ENCODE data around the gene CELSR2.

Gene CELSR2

GRCh38 chr1:109255097-109255651, 5.8 kb downstream of the CELSR2 start:
- Histone ChIP-seq H3K4me3 (ENCODE audit: control insufficient read depth in 1 of 7, extremely low read depth in 1 of 7, insufficient read depth in 4 of 7, low read depth in 2 of 7, low read length in 6 of 7) (no peak overlapping the region), H3K36me3 (ENCODE audit: control insufficient read depth in 4 of 4, insufficient read depth in 4 of 4, low read length in 3 of 4) (no peaks in the 10 kb centered on the region), H3K4me1 (ENCODE audit: control extremely low read depth in 1 of 4, control insufficient read depth in 4 of 4, insufficient read depth in 4 of 4, low read length in 3 of 4) (peaks cover 0 to 3% (median under 1%) of the 10 kb centered on the region in 4 experiments), H3K27me3 (replicated peaks in 2 of 5; ENCODE audit: control insufficient read depth in 4 of 5, insufficient read depth in 5 of 5, low read length in 4 of 5) (peaks cover 0 to 68% (median 18%) of the 10 kb centered on the region in 5 experiments), H3K9me3 (ENCODE audit: control extremely low read depth in 1 of 5, control insufficient read depth in 4 of 5, insufficient read depth in 2 of 5, low read depth in 1 of 5, low read length in 4 of 5) (peaks cover 0 to 2% (median 0%) of the 10 kb centered on the region in 5 experiments), H3K27ac (ENCODE audit: insufficient read depth in 1 of 2, low read depth in 1 of 2, low read length in 2 of 2, poor library complexity in 1 of 2, severe bottlenecking in 2 of 2) (no peak overlapping the region)
- ChIA-PET POLR2A (interaction anchor here (0.6 kb wide), 1 partner anchor 292 kb away, joined by 12 read pairs; no protein-coding TSS in a partner anchor), CTCF (interaction anchor here (1.2 to 2.8 kb wide), 3 partner anchors 8 to 143 kb away, joined by 3 to 15 read pairs (median 8); partner anchors contain the start of gene SORT1)
- no peak for DNase-seq
- 84% methylated on average over 12 of the region's 15 CpGs for WGBS (ENCODE audit: insufficient coverage)

DNA sequence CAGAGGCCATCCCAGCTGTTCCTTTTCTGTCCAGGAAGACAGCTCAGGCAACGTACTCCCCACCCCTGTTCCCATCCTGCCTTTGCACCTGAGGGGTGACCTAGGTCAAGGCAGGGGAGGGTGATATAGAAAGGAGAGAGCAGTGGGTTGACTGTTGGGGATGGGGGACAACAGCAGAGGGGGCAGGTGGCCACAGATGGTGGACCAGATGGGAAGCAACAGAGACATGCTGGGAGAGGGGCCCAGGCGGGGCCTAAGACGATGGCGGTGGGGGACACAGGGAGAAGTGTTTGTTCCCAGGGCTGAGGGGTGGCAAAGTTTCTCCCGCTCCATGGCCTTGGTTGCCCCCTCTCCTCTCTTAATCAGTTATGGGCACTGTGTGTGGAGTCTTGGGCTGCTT, 6.3 kb downstream of the CELSR2 start:
- no peaks in the 10 kb centered on the region for H3K4me1 ChIP-seq (ENCODE audit: control extremely low read depth in 1 of 4, control insufficient read depth in 4 of 4, insufficient read depth in 4 of 4, low read length in 3 of 4)
- CTCF ChIA-PET: interaction anchor here (1.2 to 2.7 kb wide), 2 partner anchors 21 to 142 kb away, joined by 3 to 8 read pairs; partner anchors contain the start of gene SORT1
- no peak for DNase-seq

GRCh38 chr1:109256085-109256484, 6.7 kb downstream of the CELSR2 start:
- Histone ChIP-seq H3K27ac (ENCODE audit: insufficient read depth in 1 of 2, low read depth in 1 of 2, low read length in 2 of 2, poor library complexity in 1 of 2, severe bottlenecking in 2 of 2) (no peak overlapping the region), H3K4me3 (ENCODE audit: control insufficient read depth in 1 of 7, extremely low read depth in 1 of 7, insufficient read depth in 4 of 7, low read depth in 2 of 7, low read length in 6 of 7) (no peak overlapping the region), H3K9me3 (ENCODE audit: control extremely low read depth in 1 of 5, control insufficient read depth in 4 of 5, insufficient read depth in 2 of 5, low read depth in 1 of 5, low read length in 4 of 5) (peaks cover 0 to 2% (median 0%) of the 10 kb centered on the region in 5 experiments), H3K27me3 (replicated peaks in 2 of 5; ENCODE audit: control insufficient read depth in 4 of 5, insufficient read depth in 5 of 5, low read length in 4 of 5) (peaks cover 0 to 59% (median 15%) of the 10 kb centered on the region in 5 experiments), H3K36me3 (ENCODE audit: control insufficient read depth in 4 of 4, insufficient read depth in 4 of 4, low read length in 3 of 4) (no peaks in the 10 kb centered on the region), H3K4me1 (ENCODE audit: control extremely low read depth in 1 of 4, control insufficient read depth in 4 of 4, insufficient read depth in 4 of 4, low read length in 3 of 4) (no peaks in the 10 kb centered on the region)
- CTCF ChIA-PET: no interaction called here
- 95% methylated on average over 6 of the region's 7 CpGs for WGBS (ENCODE audit: insufficient coverage)
- POLR2A ChIA-PET: no interaction called here
- no peak for DNase-seq

More for the DNA sequence above, 6.3 kb downstream of the CELSR2 start:
- POLR2A ChIA-PET: no interaction called here
- H3K4me3 ChIP-seq (ENCODE audit: control insufficient read depth in 1 of 7, extremely low read depth in 1 of 7, insufficient read depth in 4 of 7, low read depth in 2 of 7, low read length in 6 of 7): no peak overlapping the region
- WGBS (ENCODE audit: insufficient coverage): 96% methylated on average over 3 of the region's 5 CpGs
- H3K27me3 ChIP-seq (replicated peaks in 2 of 5; ENCODE audit: control insufficient read depth in 4 of 5, insufficient read depth in 5 of 5, low read length in 4 of 5): peaks cover 0 to 63% (median 19%) of the 10 kb centered on the region in 5 experiments
- no peaks in the 10 kb centered on the region for H3K36me3 ChIP-seq (ENCODE audit: control insufficient read depth in 4 of 4, insufficient read depth in 4 of 4, low read length in 3 of 4)
- peaks cover 0 to 2% (median 0%) of the 10 kb centered on the region in 5 experiments for H3K9me3 ChIP-seq (ENCODE audit: control extremely low read depth in 1 of 5, control insufficient read depth in 4 of 5, insufficient read depth in 2 of 5, low read depth in 1 of 5, low read length in 4 of 5)
- no peak overlapping the region for H3K27ac ChIP-seq (ENCODE audit: insufficient read depth in 1 of 2, low read depth in 1 of 2, low read length in 2 of 2, poor library complexity in 1 of 2, severe bottlenecking in 2 of 2)

DNA sequence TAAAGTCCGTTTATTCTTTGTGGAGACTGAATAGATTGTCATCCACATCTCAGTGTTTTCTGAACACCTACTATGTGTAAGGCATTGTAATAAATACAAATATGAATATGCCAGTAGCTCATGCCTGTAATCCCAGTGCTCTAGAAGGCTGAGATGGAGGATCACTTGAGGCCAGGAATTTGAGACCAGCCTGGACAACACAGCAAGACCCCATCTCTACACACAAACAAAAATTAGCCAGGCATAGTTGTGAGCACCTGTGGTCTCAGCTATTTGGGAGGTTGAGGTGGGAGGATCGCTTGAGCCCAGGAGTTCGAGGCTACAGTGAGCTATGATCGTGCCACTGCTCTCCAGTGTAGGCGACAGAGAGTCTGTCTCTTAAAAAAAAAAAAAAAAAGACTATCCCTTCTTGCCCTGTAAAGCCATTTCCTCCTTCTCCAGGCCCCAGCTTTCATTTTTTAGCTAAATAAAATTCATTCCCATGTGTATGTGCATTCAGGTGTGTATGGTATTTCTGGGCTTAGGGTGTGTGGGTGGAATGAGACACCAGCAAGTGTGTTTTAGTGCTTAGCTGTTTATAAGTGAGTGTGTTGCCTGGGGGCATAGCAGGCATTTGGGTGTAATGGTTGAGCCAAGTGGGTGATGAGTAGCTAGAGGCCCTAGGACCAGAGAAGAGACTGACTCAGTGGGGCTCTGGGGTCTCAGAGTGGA, 7.8 kb downstream of the CELSR2 start:
- DNase-seq: no peak
- Histone ChIP-seq H3K4me1 (ENCODE audit: control extremely low read depth in 1 of 4, control insufficient read depth in 4 of 4, insufficient read depth in 4 of 4, low read length in 3 of 4) (no peaks in the 10 kb centered on the region), H3K27ac (ENCODE audit: insufficient read depth in 1 of 2, low read depth in 1 of 2, low read length in 2 of 2, poor library complexity in 1 of 2, severe bottlenecking in 2 of 2) (no peak overlapping the region), H3K27me3 (replicated peaks in 2 of 5; ENCODE audit: control insufficient read depth in 4 of 5, insufficient read depth in 5 of 5, low read length in 4 of 5) (peaks cover 0 to 54% (median 10%) of the 10 kb centered on the region in 5 experiments), H3K36me3 (ENCODE audit: control insufficient read depth in 4 of 4, insufficient read depth in 4 of 4, low read length in 3 of 4) (no peaks in the 10 kb centered on the region), H3K4me3 (ENCODE audit: control insufficient read depth in 1 of 7, extremely low read depth in 1 of 7, insufficient read depth in 4 of 7, low read depth in 2 of 7, low read length in 6 of 7) (no peak overlapping the region), H3K9me3 (ENCODE audit: control extremely low read depth in 1 of 5, control insufficient read depth in 4 of 5, insufficient read depth in 2 of 5, low read depth in 1 of 5, low read length in 4 of 5) (no peaks in the 10 kb centered on the region)
- WGBS (ENCODE audit: insufficient coverage): no CpG with 5 or more reads among the region's 5 CpGs
- ChIA-PET POLR2A (no interaction called here), CTCF (interaction anchor here (0.6 to 1.0 kb wide), 4 partner anchors 17 to 142 kb away, joined by 3 read pairs; no protein-coding TSS in a partner anchor)

GRCh38 chr1:109257682-109258421, 8.5 kb downstream of the CELSR2 start:
- WGBS (ENCODE audit: insufficient coverage): 99% methylated on average over 6 of the region's 15 CpGs
- Histone ChIP-seq H3K4me1 (ENCODE audit: control extremely low read depth in 1 of 4, control insufficient read depth in 4 of 4, insufficient read depth in 4 of 4, low read length in 3 of 4) (no peaks in the 10 kb centered on the region), H3K36me3 (ENCODE audit: control insufficient read depth in 4 of 4, insufficient read depth in 4 of 4, low read length in 3 of 4) (no peaks in the 10 kb centered on the region), H3K9me3 (ENCODE audit: control extremely low read depth in 1 of 5, control insufficient read depth in 4 of 5, insufficient read depth in 2 of 5, low read depth in 1 of 5, low read length in 4 of 5) (no peaks in the 10 kb centered on the region), H3K4me3 (ENCODE audit: control insufficient read depth in 1 of 7, extremely low read depth in 1 of 7, insufficient read depth in 4 of 7, low read depth in 2 of 7, low read length in 6 of 7) (no peak overlapping the region), H3K27me3 (replicated peaks in 2 of 5; ENCODE audit: control insufficient read depth in 4 of 5, insufficient read depth in 5 of 5, low read length in 4 of 5) (peaks cover 0 to 54% (median 10%) of the 10 kb centered on the region in 5 experiments), H3K27ac (ENCODE audit: insufficient read depth in 1 of 2, low read depth in 1 of 2, low read length in 2 of 2, poor library complexity in 1 of 2, severe bottlenecking in 2 of 2) (no peak overlapping the region)
- DNase-seq: no peak
- ChIA-PET POLR2A (no interaction called here), CTCF (interaction anchor here (0.8 to 1.0 kb wide), 2 partner anchors 41 to 141 kb away, joined by 3 read pairs; no protein-coding TSS in a partner anchor)

DNA sequence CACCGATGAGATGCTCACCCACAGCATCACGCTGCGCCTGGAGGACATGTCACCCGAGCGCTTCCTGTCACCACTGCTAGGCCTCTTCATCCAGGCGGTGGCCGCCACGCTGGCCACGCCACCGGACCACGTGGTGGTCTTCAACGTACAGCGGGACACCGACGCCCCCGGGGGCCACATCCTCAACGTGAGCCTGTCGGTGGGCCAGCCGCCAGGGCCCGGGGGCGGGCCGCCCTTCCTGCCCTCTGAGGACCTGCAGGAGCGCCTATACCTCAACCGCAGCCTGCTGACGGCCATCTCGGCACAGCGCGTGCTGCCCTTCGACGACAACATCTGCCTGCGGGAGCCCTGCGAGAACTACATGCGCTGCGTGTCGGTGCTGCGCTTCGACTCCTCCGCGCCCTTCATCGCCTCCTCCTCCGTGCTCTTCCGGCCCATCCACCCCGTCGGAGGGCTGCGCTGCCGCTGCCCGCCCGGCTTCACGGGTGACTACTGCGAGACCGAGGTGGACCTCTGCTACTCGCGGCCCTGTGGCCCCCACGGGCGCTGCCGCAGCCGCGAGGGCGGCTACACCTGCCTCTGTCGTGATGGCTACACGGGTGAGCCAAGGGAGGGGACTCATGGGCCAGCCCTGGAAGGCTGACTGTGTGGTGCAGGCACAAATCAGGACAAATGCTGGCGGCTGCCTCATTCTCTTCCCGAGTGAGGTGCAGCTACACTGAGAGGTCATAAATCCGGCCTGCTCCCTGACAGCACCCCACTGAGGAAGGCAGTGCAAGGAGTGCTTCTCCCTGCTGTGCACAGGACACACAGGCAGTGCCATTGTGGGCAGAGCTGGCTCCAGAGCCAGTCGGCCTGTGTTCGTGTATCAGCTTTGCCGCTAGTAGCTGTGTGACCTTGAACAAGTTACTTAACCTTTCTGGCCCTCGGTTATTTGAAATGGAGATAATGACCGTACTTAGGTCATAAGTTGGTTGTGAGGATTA, 9.4 kb downstream of the CELSR2 start:
- no peak overlapping the region for H3K4me3 ChIP-seq (ENCODE audit: control insufficient read depth in 1 of 7, extremely low read depth in 1 of 7, insufficient read depth in 4 of 7, low read depth in 2 of 7, low read length in 6 of 7)
- no peaks in the 10 kb centered on the region for H3K36me3 ChIP-seq (ENCODE audit: control insufficient read depth in 4 of 4, insufficient read depth in 4 of 4, low read length in 3 of 4)
- ChIA-PET POLR2A (no interaction called here), CTCF (interaction anchor here (0.8 to 8.7 kb wide), 8 partner anchors 9 to 147 kb away, joined by 3 to 95 read pairs (median 4); partner anchors contain the start of gene SORT1)
- DNase-seq: no peak
- no peak overlapping the region for H3K27ac ChIP-seq (ENCODE audit: insufficient read depth in 1 of 2, low read depth in 1 of 2, low read length in 2 of 2, poor library complexity in 1 of 2, severe bottlenecking in 2 of 2)
- whole genome bisulfite sequencing (ENCODE audit: insufficient coverage): 94% methylated on average over 63 of the region's 69 CpGs
- peaks cover 0 to 52% (median 10%) of the 10 kb centered on the region in 5 experiments for H3K27me3 ChIP-seq (replicated peaks in 2 of 5; ENCODE audit: control insufficient read depth in 4 of 5, insufficient read depth in 5 of 5, low read length in 4 of 5)
- H3K9me3 ChIP-seq (ENCODE audit: control extremely low read depth in 1 of 5, control insufficient read depth in 4 of 5, insufficient read depth in 2 of 5, low read depth in 1 of 5, low read length in 4 of 5): no peaks in the 10 kb centered on the region
- no peaks in the 10 kb centered on the region for H3K4me1 ChIP-seq (ENCODE audit: control extremely low read depth in 1 of 4, control insufficient read depth in 4 of 4, insufficient read depth in 4 of 4, low read length in 3 of 4)
